D721Med (cell line): ENCODE measurements around the gene PSTPIP1.

Experiments used
- DNase-seq: peaks from one replicate; pipeline ENCODE4 v3.0.0; 2011; ENCODE audit warnings: low spot score; ENCODE audit not compliant: insufficient read length
- FAIRE-seq: peaks from 2 replicates; lab custom pipeline; 2011; peaks lifted over from hg19 to GRCh38; lab: Jason Lieb, UNC
- TF ChIP-seq, protein P1 (sequence below): IDR thresholded peaks from 2 replicates; pipeline ENCODE4 v1.5.1; 2012; ENCODE audit warnings: mild to moderate bottlenecking, control low read depth; ENCODE audit not compliant: insufficient read depth; ENCODE audit errors: missing control alignments

PSTPIP1 gene

DNA sequence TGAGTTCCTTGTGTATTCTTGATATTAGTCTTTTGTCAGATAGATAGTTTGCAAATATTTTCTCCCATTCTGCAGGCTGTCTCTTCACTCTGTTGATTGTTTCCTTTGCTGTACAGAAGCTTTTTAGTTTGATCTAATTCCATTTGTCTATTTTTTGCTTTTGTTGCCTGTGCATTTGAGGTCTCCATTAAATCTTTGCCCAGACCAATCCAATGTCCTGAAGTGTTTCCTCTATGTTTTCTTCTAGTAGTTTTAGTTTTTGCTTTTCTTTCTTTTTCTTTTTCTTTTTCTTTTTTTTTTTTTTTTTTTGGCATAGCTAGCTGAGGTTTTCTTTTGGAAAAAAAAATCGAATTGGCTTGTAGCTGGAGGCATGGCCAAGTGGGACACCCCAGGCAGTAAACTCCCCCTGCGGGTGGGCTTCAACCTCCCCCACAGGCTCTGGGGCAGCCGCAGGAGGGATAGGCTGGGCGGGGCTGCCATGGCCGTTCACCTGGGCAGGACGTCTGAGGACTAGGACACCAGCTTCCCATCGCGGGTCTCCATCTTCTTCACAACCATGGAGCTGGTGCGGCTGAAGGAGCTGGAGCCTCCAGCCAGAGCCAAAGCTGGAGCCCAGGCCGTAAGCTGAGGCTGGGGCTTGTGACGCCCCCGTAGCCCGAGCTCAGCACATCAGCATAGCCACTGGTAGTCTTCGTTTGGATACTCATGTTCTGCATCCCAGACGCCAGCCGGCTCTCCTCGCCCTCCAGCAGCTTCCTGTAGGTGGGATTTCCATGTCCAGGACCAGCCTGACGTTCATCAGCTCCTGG is 16.2 kb upstream of the PSTPIP1 start:
- DNase-seq = no peak
- FAIRE-seq = no peak
- TF ChIP-seq, protein P1, sequence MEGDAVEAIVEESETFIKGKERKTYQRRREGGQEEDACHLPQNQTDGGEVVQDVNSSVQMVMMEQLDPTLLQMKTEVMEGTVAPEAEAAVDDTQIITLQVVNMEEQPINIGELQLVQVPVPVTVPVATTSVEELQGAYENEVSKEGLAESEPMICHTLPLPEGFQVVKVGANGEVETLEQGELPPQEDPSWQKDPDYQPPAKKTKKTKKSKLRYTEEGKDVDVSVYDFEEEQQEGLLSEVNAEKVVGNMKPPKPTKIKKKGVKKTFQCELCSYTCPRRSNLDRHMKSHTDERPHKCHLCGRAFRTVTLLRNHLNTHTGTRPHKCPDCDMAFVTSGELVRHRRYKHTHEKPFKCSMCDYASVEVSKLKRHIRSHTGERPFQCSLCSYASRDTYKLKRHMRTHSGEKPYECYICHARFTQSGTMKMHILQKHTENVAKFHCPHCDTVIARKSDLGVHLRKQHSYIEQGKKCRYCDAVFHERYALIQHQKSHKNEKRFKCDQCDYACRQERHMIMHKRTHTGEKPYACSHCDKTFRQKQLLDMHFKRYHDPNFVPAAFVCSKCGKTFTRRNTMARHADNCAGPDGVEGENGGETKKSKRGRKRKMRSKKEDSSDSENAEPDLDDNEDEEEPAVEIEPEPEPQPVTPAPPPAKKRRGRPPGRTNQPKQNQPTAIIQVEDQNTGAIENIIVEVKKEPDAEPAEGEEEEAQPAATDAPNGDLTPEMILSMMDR = no peak

DNA sequence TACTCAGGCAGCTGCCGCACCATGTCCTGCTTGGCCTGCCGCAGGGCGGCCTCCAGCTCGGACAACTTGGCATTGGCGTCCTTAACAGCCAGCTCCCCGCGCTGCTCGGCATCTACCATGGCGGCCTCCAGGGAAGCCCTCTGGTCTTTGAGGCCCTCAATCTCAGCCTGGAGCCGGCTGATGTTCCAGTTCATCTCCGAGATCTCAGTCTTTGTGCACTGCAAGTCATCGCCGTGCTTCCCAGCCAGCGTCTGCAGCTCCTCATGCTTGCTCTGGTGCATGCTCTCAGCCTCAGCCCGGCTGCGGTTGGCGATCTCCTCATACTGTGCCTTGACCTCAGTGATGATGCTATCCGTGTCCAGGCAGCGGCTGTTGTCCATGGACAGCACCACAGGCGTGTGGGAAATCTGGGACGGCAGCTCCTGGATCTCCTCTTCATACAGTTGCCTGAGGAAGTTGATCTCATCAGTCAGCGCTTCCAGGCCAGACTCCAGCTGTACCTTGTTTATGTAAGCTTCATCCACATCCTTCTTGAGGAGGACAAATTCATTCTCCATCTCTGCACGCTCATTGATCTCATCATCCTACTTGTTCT is 15.5 kb upstream of the PSTPIP1 start:
- FAIRE-seq = no peak
- no peak for DNase-seq
- TF ChIP-seq, protein P1 = no peak

DNA sequence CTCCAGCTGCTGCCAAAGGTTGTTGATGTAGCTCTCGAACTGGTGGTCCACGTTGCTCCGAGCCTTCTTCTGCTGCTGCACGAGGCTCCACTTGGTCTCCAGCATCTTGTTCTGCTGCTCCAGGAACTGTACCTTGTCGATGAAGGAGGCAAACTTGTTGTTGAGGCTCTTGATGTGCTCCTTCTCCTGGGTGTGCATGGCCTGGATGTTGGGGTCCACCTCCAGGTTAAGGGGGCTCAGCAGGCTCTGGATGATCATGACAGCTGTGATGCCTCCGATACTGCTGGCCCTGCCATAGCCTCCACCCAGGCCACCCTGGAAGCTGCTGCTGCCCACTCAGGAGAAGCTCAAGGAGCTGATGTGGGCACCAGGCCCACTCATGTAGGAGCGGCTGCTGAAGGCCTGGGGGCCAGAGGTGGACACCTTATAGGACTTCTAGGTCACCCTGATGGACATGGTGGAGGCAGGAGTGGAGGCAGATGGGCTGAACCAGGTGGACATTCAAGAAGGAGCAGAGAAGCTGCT is 14.9 kb upstream of the PSTPIP1 start:
- no peak for FAIRE-seq
- TF ChIP-seq, protein P1 = no peak
- no peak for DNase-seq

DNA sequence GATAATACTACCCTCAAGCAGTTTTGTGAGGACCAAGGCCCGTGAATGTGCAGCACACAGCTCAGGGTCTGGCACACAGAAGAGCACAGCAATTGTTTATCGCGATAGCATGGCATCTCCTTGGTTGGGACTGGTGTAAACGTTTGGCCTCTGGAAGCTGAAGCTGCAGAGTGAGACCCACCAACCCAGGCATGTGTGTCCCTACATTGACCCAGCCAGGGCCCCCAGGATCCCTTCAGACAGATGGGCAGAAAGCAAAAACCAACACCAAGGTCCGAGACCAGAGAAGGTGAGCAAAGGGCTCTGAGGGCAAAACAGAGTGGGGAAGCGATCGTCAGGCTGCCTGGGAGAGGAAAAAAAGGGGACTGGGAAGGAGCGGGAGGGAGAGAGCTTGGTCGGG is 12.6 kb upstream of the PSTPIP1 start:
- FAIRE-seq (no peak), DNase-seq (no peak)
- TF ChIP-seq, protein P1 = no peak

DNA sequence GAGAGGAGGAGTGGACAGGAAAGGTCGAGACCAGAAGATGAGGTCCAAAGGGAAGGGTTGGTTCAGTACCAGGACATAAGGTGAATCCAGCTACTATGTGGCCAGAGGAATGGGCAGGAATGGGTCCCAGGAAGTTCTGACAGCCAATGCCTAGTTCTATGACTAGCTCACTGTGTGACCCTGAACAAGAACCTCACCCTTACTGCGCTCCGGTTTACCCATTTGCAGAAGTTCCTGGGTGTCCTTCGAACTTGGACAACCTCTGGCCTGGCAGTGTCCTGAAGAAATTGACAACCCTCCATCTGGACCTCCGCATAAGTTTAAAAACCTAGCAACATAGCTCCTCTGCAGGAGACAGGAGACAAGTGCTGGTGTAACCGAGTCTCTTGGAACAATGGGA is 12.2 kb upstream of the PSTPIP1 start:
- no peak for FAIRE-seq
- no peak for DNase-seq
- TF ChIP-seq, protein P1 = no peak

DNA sequence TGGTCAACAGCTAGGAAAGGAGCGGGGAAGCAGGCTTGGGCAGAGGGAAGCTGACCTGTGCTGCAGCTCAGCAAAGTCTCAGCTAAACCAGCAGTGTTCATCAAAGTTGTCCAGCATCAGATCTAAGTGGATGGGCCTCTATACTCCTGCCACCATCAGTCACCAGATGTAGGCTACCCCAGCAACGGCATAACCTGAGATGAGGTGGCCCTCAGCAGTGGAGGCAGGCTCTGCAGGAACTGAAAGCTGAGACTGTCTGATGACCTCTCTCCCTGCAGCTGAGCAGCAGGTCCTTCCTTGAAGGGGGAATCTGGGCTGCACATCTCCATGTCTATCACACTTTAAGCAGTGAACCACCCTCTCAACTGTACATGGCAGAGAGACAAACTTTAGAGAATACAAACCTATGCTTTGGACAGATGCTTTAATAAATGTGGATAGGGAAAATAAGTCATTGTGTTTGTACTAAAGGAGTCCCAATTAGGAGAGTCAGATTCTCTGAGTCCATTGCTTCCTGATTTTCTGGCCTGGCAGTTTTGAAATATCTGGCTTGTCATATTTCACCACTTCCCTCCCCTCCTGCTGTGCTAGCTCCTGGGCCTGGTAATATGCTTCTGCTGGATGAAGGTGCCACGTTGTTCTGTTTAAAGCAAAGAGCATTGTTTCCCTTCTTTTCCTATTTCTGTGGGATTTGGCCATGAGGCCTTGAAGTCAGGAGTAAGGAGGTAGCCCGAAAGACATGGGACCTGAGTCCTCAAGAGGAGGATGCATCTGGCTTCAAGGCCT is 11.1 kb upstream of the PSTPIP1 start:
- FAIRE-seq (no peak), DNase-seq (no peak)
- TF ChIP-seq, protein P1 = no peak
